MM.1S (cell line): ENCODE measurements around the gene ELAVL3.

ENCODE experiments used
- DNase-seq: peaks from one replicate; pipeline ENCODE4 v3.0.0-alpha.2; 2015
- H2AFZ ChIP-seq: fragments of 300-600 bp; sonication (generic); 2 replicates; pipeline ENCODE4 v1.6.0; 2016; ENCODE audit warnings: antibody characterized with exemption, low read length
- H3F3A ChIP-seq: fragments of 300-600 bp; sonication (generic); 2 replicates; pipeline ENCODE4 v1.6.1; 2016; ENCODE audit warnings: mild to moderate bottlenecking, antibody characterized with exemption, low read length, moderate library complexity, mixed read lengths; ENCODE audit not compliant: insufficient read depth
- H3K27ac ChIP-seq: fragments of 300-600 bp; sonication (generic); 2 replicates; pipeline ENCODE4 v1.5.1; 2016; ENCODE audit warnings: mild to moderate bottlenecking, low read length
- H3K27me3 ChIP-seq: fragments of 300-600 bp; sonication (generic); replicated peaks from 2 replicates; pipeline ENCODE4 v1.6.0; 2016; ENCODE audit warnings: low read length; ENCODE audit not compliant: insufficient read depth
- H3K36me3 ChIP-seq: fragments of 300-600 bp; sonication (generic); replicated peaks from 2 replicates; pipeline ENCODE4 v1.6.1; 2016; ENCODE audit warnings: mild to moderate bottlenecking, low read length, mixed read lengths; ENCODE audit not compliant: insufficient read depth
- H3K4me1 ChIP-seq: fragments of 300-600 bp; sonication (generic); 2 replicates; pipeline ENCODE4 v1.6.1; 2016; ENCODE audit warnings: low read length, mixed read lengths
- H3K4me2 ChIP-seq: fragments of 300-600 bp; sonication (generic); 2 replicates; pipeline ENCODE4 v1.6.0; 2016; ENCODE audit warnings: low read depth, low read length
- H3K4me3 ChIP-seq: fragments of 300-600 bp; sonication (generic); 2 replicates; pipeline ENCODE4 v1.5.1; 2016; ENCODE audit warnings: low read length, mixed read lengths
- H3K79me2 ChIP-seq: fragments of 300-600 bp; sonication (generic); 2 replicates; pipeline ENCODE4 v1.6.1; 2016; ENCODE audit warnings: mixed run types, low read length, mixed read lengths
- H3K9ac ChIP-seq: fragments of 300-600 bp; sonication (generic); 2 replicates; pipeline ENCODE4 v1.6.1; 2016; ENCODE audit warnings: low read length, mixed read lengths
- H3K9me2 ChIP-seq: fragments of 300-600 bp; sonication (generic); replicated peaks from 2 replicates; pipeline ENCODE4 v1.6.1; 2016; ENCODE audit warnings: mild to moderate bottlenecking, low read length, mixed read lengths; ENCODE audit not compliant: insufficient read depth
- H3K9me3 ChIP-seq: fragments of 300-600 bp; sonication (generic); replicated peaks from 2 replicates; pipeline ENCODE4 v1.6.1; 2016; ENCODE audit warnings: mild to moderate bottlenecking, low read length, mixed read lengths; ENCODE audit not compliant: insufficient read depth
- H4K20me1 ChIP-seq: fragments of 300-600 bp; sonication (generic); 2 replicates; pipeline ENCODE4 v1.6.1; 2016; ENCODE audit warnings: mild to moderate bottlenecking, low read length, moderate library complexity, mixed read lengths; ENCODE audit not compliant: insufficient read depth
- CTCF ChIP-seq: fragments of 300-600 bp; sonication (generic); IDR thresholded peaks from 2 replicates; pipeline ENCODE4 v1.5.1; 2016; ENCODE audit warnings: antibody characterized with exemption, low read length, mixed read lengths
- EZH2 ChIP-seq: fragments of 300-600 bp; sonication (generic); optimal IDR thresholded peaks from 2 replicates; pipeline ENCODE3; 2017; ENCODE audit warnings: low read depth, mild to moderate bottlenecking, antibody characterized with exemption, low read length, mixed read lengths
- EZH2phosphoT487 ChIP-seq: fragments of 300-600 bp; sonication (generic); IDR thresholded peaks from 2 replicates; pipeline ENCODE4 v1.6.1; 2018; ENCODE audit warnings: antibody characterized with exemption, low read length

Gene ELAVL3

DNA sequence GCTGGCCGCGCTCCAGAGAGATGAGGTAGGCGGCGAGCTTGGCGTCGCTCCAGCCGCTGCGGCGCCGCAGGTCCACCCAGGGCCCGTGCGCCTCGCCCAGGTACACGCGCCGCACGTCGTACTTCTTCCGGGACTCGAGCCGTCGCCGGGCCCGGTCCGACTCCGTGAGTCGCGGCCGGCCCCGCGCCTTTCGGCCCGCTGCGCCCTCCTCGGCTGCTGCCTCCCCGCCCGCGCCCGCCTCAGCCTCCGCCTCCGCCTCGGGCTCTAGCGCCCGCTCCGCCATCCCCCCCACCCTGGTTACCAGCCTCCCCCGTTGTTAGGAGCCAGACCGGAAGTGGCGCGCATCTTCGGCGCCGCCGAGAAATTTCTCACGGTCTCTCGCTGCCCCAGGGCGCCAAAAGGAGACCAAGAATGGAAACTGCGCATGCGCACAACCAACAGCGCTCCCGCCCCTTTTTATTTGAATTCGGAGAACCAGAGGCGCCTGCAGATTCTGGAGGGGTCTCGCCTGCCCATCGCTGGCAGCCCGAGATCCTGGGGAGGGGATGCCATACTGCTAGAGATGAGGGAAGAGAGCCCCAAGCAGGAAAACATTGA, 24.8 kb upstream of the ELAVL3 start, which contains the start of gene ZNF653:
TSS of gene ZNF653 (minus strand) at position 336 of the 597 bp plus-strand sequence. CDS start at position 283, 53 bp downstream.
- no peaks in the 10 kb centered on the region for H3K4me1 ChIP-seq
- H3K4me3 ChIP-seq = peak within 1 kb of the TSS; percentile 69
- no peak for TF ChIP-seq EZH2
- no peak for TF ChIP-seq EZH2phosphoT487
- TF ChIP-seq CTCF = no peak
- peaks cover 14% of the 10 kb centered on the region for H3K79me2 ChIP-seq
- peak within 1 kb of the TSS; percentile 90 for H3K9ac ChIP-seq
- H3F3A ChIP-seq = 0 out of 2 replicates have a peak, but pooled peaks cover 5% of the 10 kb centered on the region
- no peaks in the 10 kb centered on the region for H3K9me2 ChIP-seq
- peak within 1 kb of the TSS; percentile 100 for H3K4me2 ChIP-seq
- no peaks in the 10 kb centered on the region for H3K9me3 ChIP-seq
- peak; percentile 96 for DNase-seq
- H3K27me3 ChIP-seq = no peaks in the 10 kb centered on the region
- peak within 1 kb of the TSS; percentile 76 for H2AFZ ChIP-seq
- H3K27ac ChIP-seq = peak within 1 kb of the TSS; percentile 74; the same call in 1 of the 2 replicates
- H3K36me3 ChIP-seq = no peaks in the 10 kb centered on the region
- H4K20me1 ChIP-seq = no peaks in the 10 kb centered on the region

DNA sequence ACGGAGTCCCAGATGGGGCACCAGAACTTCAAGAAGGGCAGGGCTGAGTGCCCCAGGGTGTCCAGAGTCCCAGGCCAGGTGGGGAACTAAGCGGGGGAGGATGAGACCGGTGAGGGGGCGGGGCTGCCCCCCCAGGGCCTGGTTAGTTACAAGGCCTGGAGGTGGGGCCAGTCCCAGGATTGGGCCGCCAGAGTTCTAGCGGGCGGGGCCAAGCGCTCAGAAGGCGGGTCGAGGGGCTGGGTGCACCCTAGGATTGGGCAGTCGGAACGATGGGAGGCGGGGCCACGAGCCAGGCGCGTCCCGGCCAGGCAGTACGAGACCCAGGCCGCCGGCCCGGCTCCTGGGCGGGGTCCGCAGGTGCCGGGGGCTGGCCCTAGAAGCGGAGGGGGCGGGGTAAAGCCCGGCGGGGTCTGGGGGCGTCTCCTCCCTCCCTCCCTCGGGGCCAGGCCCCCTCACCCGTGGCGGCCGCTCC, 24.2 kb upstream of the ELAVL3 start:
- no peaks in the 10 kb centered on the region for H4K20me1 ChIP-seq
- peak overlapping the region; percentile 100 for H3K4me2 ChIP-seq
- peak overlapping the region; percentile 90 for H3K9ac ChIP-seq
- H3K4me3 ChIP-seq = peak overlapping the region; percentile 69
- no peaks in the 10 kb centered on the region for H3K9me2 ChIP-seq
- H3K27me3 ChIP-seq = no peaks in the 10 kb centered on the region
- H3F3A ChIP-seq = 0 out of 2 replicates have a peak, but pooled peaks cover 5% of the 10 kb centered on the region
- H3K4me1 ChIP-seq = no peaks in the 10 kb centered on the region
- DNase-seq = peak; percentile 96
- TF ChIP-seq EZH2phosphoT487 = no peak
- no peak for TF ChIP-seq CTCF
- no peak for TF ChIP-seq EZH2
- H3K36me3 ChIP-seq = no peaks in the 10 kb centered on the region
- no peaks in the 10 kb centered on the region for H3K9me3 ChIP-seq
- H3K79me2 ChIP-seq = peaks cover 14% of the 10 kb centered on the region
- H2AFZ ChIP-seq = peak overlapping the region; percentile 76
- peak overlapping the region; percentile 74; the same call in 1 of the 2 replicates for H3K27ac ChIP-seq

- peak overlapping the region; percentile 69 for H3K4me3 ChIP-seq
- peak overlapping the region; percentile 56 for H2AFZ ChIP-seq
Measured at GRCh38 chr19:11504502-11505031, 23.7 kb upstream of the ELAVL3 start.

More at GRCh38 chr19:11504502-11505031, 23.7 kb upstream of the ELAVL3 start:
- Histone ChIP-seq H3K4me1 (no peaks in the 10 kb centered on the region), H3K4me2 (peak overlapping the region; percentile 100), H3K27me3 (no peaks in the 10 kb centered on the region), H3K36me3 (no peaks in the 10 kb centered on the region), H3K79me2 (peaks cover 14% of the 10 kb centered on the region), H3F3A (0 out of 2 replicates have a peak, but pooled peaks cover 5% of the 10 kb centered on the region), H3K9ac (peak overlapping the region; percentile 90; the same call in 1 of the 2 replicates), H3K27ac (peak overlapping the region; percentile 2; the same call in 1 of the 2 replicates), H3K9me2 (no peaks in the 10 kb centered on the region), H3K9me3 (no peaks in the 10 kb centered on the region), H4K20me1 (no peaks in the 10 kb centered on the region)
- peak; percentile 15 for DNase-seq
- no peak for TF ChIP-seq EZH2
